ENCODE results near the gene NUDT2.
"Not testable (repeated sequence)": the region's sequence is repeated elsewhere in the genome, so short reads cannot be mapped to it uniquely, and the experiment has no call there.

NUDT2 gene

DNA sequence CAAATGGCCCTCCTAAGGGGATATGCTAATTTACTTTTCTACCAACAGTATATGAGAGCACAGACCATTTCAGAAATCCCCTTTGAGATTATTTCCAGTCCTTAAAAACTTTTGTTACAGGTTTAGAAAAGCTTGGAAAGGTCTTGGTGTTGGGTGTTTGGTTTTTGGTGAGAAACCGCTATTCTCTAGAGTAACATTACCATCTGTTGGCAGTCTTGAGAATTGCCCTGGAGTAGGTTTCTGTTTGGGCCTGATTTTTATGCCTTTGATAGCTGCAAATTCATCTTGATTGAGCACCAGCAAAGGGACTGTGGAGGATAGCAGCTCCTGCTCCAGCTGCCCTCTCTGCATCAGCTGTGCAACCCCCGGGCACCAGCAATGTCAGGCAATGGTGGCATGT is 8.0 kb downstream of the NUDT2 start:
- FAIRE-seq = no peak

DNA sequence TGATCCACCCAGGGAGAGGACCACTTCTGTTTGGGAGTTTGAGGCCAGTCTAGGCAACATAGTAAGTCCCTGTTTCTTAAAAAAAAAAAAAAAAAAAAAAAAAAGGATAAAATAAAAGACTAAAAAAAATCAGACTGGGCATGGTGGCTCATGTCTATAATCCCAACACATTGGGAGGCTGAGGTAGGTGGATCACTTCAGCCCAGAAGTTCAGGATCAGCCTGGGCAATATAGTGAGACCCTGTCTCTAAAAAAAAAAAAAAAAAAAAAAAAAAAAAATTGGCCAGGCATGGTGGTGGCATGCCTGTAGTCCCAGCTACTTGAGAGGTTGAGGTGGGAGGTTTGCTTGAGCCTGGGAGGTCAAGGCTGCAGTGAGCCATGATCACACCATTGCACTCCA is 8.7 kb downstream of the NUDT2 start:
- FAIRE-seq = not testable (repeated sequence)

DNA sequence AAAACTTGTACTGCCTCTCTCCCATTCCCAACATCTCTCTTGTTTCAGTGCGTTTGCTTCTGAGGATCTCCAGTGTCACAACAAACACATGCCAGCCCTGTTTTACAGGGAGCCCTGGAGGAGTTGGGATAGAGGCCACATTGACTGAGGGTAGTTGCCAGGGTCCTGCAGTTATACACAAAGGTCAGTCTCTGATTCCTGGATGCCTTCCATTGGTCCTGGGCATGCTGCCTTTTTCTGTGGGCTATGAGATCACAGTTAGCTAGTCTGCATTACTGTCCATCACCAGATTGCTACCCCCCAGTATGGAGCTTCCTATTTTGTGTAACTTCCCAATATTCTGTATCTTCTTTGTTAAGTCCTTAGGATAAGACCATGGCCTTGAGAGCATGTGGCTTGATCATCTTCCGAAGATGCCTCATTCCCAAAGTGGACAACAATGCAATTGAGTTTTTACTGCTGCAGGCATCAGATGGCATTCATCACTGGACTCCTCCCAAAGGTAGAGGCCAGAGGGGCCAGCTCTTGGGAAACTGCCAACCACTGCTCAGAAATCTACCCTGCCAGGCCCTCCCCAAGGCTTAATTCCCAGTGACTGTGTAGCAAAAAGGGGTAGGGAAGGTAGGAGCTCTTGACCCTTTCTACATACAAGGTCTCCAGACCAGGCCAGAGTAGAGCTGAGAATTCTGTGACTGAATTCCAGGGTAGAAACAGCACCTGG is 9.5 kb downstream of the NUDT2 start:
- FAIRE-seq = no peak

DNA sequence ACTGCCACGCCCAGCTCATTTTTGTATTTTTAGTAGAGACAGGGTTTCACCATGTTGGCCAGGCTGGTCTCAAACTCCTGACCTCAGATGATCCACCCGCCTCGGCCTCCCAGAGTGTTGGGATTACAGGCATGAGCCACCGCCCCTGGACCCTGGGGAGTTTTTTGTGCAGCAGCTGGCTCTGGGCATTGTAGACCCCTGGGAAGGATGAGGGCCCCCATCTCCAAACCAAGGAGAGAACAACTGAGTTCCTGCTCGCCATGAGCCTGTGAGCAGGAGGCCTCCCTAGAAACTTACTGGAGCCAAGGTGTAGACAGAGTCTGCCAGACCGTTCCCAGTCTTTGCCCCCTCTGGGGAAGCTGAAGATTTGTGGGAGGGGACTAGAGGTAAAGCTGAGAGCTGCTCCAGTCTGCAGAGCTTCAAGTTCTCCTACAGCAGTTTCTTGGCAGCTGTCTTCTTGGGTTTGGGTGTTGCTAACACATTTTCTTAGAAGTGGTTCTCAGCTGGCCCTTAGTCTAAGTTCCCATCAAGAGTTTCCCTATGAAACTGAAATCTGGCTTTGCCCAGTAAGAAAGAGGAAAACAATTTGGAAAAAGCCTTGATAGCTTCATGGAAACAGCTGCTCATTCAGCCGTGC is 12.4 kb downstream of the NUDT2 start:
- FAIRE-seq = no peak

DNA sequence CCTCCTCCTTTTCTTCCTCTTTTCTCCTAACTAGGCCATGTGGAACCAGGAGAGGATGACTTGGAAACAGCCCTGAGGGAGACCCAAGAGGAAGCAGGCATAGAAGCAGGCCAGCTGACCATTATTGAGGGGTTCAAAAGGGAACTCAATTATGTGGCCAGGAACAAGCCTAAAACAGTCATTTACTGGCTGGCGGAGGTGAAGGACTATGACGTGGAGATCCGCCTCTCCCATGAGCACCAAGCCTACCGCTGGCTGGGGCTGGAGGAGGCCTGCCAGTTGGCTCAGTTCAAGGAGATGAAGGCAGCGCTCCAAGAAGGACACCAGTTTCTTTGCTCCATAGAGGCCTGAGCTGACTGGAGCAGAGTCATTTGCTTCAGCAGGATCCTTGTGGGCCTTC is 13.7 kb downstream of the NUDT2 start:
- FAIRE-seq = no peak

DNA sequence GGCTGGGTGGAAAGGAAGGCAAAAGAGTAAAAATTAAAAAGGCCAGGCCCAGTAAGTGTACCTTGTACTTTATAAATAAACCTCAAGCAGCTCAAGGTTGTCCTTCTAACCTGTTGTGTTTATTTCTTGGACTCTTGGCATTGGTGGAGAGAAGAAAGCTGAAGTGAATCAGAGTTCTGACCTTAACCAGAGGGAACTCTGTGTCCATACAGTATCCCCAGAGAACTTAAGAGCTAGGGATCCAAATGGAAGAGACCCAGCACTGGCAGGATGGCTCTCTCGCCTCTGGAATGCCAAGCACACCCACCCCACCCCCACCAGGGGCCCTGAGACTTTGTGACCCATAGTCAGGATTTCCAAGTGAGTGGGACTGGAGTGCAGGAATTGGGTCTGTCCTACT is 14.2 kb downstream of the NUDT2 start:
- FAIRE-seq = no peak

DNA sequence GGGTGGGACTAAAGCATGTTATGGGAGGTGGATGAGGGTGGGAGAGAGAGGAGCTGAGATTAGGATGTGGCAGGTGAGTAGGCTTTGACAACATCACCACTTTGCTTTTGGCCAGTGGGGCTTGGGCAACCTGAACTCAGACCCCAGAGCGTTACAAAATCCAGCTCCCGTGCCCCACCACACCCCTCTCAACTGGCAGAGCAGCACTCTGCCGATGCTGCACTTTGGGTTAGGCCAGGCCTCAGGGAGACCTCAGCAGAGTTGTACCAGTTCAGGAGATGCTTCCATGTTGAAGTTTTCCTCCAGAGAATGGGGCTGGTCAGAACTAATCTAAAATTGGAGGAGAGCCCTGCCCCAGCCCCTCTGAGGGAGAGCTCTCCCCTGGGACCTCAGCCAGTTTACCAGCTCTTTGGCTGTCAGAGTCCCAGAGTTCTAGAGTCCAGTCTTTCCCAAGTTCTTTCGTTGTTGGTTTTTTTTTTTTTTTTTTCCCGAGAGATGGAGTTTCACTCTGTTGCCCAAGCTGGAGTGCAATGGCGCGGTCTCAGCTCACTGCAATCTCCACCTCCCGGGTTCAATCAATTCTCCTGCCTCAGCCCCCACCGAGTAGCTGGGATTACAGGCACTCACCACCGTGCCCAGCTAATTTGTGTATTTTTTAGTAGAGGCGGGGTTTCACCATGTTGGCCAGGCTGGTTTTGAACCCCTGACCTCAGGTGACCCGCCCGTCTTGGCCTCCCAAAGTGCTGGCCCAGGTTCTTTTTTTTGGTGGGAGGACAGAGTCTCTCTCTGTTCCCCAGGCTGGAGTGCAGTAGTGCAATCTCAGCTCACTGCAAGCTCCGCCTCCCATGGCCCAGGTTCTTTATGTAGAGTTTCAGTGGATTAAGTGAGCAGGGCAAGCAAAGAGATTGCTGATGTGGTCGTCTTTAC is 17.8 kb downstream of the NUDT2 start:
- no peak for FAIRE-seq

DNA sequence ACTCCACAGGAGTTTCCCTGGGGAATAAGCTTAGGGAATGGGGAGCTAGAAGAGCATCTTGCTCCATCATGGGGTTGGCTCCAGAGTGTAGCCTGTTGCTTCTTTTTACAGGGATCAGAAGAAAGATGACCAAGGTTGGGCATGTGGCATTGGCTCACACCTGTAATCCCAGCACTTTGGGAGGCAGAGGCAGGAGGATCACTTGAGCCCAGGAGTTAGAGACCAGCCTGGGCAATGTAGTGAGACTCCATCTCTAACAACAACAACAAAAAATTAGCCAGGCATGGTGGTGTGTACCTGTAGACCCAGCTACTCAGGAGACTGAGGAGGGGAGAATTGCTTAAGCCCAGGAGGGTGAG is 18.4 kb downstream of the NUDT2 start:
- FAIRE-seq = no peak

DNA sequence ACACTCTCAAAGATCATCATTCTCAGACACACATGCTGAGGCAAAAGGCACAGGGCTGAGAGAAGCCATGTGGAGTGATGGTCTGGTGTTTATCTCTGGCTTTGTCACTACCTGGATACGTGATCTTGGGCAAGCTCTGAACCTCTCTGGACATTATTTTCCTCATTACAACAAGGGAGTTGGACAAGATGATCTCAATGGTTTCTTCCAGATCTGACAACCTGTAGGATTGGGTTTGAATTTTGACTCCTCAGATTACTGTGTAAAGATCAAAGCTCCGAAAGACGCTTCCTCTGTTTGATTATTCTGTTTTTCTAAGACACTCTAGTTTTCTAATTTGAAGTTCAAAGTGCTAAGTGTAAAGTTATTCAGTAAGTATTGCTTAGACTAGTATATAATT is 20.0 kb downstream of the NUDT2 start:
- FAIRE-seq = no peak

DNA sequence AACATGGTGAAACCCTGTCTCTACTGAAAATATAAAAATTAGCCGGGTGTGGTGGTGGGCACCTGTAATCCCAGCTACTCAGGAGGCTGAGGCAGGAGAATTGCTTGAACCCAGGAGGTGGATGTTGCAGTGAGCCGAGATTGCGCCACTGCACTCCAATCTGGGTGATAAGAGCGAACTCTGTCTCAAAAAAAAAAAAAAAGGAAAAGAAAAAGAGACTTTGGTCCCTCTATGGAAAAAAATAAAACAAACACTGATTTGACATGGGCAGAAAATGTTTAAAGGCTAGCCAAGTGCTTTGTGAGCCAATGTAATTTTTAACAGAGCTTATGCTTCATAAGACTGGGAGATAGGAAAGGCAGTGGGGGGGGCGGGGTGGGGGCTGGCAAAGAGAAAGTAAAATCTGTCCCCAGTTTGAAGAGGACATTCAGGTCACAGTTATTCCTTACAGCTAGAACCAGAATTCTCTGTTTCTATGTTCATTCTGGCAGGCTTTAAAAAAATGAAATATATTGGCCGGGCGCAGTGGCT is 22.8 kb downstream of the NUDT2 start:
- not testable (repeated sequence) for FAIRE-seq

DNA sequence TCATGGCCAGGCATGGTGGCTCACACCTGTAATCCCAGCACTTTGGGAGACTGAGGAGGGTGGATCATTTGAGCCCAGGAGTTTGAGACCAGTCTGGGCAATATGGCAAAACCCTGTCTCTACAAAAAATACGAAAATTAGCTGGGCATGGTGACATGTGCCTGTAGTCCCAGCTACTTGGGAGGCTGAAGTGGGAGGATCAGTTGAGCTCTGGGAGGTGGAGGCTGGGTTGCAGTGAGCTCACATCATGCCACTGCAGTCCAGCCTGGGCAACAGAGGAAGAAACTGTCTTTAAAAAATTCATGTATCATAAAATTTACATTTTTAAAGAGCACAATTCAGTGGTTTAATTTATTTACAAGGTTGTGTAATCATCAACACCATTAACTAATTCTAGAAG is 23.6 kb downstream of the NUDT2 start:
- FAIRE-seq = not testable (repeated sequence)

DNA sequence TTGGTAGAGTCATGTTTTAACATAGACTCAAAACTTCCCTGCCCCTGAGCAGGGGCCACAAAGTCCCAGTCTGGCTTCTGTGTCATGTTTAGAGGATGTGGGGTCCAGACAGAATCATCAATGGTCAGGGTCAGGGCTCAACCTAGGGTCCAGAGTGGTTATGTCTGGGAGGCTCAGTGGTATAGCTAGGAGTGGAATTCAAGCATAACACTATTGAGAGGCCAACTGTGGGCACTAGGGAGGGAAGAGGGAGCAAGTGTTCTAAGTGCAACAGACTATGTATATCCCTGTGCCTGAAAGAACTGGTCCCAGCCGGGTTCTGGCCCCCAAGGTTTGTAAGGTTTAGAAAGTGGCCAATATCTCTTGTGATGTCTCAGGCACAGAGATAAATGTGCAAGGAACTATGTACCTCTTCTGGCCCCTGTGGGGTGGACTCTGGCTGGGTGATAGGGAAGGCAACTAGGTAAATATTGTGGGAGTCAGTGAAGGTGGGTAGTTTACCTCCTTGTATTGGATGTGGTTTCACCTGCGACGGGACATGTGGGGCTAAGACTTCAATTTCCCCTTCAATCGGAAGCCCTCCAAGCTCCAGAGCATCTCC is 33.3 kb downstream of the NUDT2 start:
- no peak for FAIRE-seq

DNA sequence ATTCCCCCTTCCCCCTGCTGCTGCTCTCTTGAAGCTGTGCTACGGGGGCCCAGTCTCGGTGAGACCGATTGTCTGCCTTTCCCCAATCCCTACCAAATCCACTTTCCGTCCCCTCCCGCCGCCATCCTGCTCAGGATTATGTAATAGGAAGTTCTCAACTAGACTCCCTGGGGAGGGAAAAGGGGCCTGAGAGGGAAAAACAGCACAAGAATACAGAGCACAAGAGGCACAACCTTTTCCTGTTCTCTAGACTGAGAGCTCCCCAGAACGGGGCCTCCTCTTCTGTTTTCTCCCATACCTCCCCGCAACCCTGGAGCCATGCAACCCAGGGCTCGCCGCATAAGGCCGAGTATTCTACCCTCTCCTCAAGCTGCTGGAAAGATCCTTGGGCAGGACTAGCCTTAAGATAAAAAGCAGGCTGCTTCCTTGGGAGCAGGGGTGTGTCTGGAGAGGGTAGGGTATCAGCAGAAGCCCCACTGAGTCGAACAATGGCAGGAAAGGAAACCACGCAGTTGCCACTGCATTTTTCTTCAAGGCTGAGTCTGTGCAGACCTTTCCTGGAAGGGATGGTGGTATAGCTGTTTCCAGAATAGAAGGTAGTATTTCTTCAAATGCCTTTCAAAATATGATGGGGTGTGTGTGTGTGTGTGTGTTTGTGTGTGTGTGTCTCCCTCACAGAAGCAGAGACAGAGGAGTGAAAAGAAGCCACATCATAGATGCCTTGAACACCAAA is 34.4 kb downstream of the NUDT2 start:
- no peak for FAIRE-seq

DNA sequence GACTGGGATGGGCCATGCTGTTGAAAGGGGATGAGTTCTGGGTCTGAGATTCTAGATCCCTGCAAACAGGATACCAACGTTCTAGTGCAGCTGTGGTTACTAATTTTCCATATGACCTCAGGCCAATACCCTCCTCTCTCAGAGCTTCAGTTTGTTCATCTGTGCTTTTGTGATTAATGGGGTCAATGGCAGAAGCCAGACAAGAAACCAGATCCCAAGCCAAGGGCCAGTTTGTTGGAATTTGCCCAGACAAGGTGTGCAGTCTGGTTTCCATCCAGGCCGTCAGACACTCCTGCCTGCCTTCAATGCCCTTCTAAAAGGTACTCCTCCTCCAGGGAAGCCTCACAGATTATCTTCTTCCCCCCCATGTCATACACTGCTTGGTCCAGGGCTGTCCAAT is 35.9 kb downstream of the NUDT2 start:
- no peak for FAIRE-seq

DNA sequence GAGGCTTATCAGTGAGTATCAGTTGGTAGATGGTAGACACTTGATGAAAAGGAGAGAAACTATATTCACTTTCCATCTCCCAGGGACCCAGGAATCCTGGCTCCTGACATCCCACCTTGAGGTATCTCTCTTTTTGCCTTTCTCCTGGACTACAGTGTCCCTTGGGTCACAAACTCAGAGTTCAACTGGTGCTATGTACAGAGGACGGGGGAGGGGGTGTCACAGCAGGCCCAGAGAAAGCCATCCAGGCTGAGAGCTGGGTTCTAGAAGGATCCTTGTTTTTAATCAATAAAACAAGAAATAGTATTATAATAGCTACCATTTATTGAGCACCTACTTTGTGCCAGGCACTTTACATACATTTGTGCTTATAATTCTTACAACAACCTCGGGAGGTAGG is 37.0 kb downstream of the NUDT2 start:
- FAIRE-seq = no peak

DNA sequence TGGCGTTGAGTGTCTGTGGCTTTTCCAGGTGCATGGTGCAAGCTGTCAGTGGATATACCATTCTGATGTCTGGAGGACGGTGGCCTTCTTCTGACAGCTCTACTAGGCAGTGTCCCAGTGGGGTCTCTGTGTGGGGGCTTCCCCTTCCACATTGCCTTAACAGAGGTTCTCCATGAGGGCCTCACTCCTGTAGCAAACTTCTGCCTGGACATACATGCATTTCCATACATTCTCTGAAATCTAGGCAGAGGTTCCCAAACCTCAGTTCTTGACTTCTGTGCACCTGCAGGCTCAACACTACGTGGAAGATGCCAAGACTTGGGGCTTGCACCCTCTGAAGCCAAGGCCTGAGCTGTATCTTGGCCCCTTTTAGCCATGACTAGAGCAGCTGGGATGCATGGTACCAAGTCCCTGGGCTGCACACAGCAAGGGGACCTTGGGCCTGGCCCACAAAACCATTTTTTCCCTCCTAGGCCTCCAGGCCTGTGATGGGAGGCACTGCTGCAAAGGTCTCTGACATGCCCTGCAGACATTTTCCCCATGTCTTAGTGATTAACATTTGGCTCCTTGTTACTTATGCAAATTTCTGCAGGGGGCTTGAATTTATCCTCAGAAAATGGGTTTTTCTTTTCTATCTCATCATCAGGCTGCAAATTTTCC is 38.5 kb downstream of the NUDT2 start:
- not testable (repeated sequence) for FAIRE-seq

DNA sequence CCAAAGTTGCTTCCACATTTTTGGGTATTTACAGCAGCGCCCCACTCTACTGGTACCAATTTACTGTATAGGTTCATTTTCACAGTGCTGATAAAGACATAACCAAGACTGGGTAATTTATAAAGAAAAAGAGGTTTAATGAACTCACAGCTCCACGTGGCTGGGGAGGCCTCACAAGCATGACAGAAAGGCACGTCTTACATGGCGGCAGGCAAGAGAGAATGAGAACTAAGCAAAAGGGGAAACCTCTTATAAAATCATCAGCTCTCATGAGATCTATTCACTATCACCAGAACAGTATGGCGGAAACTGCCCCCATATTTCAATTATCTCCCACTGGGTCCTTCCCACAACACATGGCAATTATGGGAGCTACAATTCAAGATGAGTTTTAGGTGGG is 39.4 kb downstream of the NUDT2 start:
- FAIRE-seq = not testable (repeated sequence)

DNA sequence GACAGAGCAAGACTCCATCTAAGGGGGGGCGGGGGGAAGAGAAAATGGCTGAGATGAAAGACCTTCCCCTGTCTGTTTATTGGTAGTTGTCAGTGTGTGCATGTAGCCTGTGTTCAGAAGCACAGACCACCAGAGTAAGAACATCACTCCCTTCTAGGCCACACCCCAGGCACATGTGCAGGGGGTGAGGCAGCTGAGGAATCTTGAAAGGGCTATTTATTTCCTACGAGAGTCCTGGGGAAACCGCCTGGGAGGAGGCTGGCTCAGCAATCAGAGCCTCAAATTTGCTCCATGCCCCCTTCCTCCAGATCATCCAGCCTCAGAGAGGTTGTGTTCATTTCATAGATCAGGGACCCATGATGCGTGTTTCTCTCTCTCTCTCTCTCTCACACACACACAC is 40.3 kb downstream of the NUDT2 start:
- no peak for FAIRE-seq

DNA sequence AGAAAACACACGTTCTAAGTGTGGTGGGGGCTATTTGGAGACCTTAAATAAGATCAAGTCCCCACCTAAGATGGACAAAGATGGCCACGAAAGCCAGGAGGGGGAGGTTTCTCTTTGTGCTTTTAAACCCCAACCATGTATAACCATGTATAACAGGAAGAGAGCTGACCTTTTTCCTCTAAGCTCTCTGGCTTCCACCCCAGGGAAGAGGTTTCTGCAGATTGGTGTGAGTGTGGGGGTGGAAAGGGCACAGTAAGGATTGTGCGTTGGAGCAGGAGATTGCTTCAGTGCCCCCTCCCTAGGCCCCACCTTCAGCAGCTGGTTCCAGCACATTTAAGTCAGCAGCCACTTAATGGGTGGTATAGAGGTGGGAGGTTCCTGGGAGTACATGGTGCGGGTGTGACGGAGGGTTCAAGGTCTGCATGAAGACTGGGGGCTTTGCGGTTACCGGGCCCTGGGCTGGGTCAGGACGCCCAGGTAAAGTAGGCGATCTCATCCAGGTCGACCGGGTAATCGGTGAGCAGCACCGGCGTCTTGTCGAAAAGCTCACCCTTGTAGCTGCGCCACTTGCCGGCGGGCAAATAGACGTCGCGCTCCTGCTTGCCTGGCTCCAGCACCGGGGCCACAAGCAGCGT is 41.1 kb downstream of the NUDT2 start:
- FAIRE-seq = no peak

DNA sequence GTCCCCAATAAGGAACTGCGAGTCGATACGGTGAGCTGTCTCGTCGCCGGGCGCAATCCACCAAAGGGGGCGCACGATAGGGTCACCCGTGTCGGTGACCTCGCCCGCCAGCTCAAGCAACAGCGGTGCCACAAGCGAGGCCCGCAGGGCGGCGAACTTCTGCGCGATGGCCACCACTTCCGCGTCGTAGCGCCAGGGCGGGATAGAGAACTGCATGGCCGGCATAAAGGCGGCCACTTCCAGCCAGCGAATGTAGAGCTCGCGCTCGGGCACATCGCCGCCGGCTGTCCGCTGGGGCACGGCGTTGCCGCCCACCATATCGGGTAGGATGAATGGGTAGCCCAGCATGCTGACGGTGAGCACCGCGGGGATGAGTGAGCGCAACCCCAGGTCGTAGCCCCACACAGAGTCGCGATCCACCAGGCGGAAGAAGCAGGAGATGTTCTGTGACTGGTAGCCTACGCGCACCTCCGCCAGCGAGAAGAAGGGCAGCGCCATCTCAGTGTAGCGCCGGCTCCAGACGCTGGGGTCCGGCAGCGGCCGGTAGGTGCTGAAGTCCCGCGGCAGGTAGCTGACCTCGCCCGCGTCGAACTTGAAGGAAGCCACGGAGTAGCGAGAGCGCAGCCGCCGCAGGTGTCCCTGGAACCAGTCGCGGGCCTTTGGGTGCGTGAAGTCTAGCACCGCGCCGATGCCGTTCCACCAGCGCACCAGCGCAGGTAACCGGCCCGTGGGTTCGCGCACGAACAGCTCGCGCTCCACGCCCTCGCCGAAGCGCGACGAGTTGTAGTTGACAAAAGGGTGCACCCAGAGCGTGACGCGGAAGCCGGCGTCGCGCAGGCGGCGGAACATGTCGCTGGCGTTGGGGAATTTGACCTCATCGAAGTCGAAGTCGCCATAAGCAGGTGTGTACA is 41.9 kb downstream of the NUDT2 start:
- no peak for FAIRE-seq

All from endometrium (tissue), 2 donors.